ENCODE data around the gene HMCN1.

Gene HMCN1

GRCh38 chr1:186057086-186057485, 322.9 kb downstream of the HMCN1 start:
- no peak for DNase-seq (ENCODE audit: low spot score)
- TF ChIP-seq CTCF (IDR thresholded peaks at IDR 0.05; ENCODE audit: borderline replicate concordance, control extremely low read depth, extremely low read depth, insufficient read depth, missing control alignments) = no peak
- in situ Hi-C loops (cut with MboI; ENCODE audit: low sequenced_read_pairs, unreplicated experiment) = no loop called here

GRCh38 chr1:186059311-186059710, 325.1 kb downstream of the HMCN1 start:
- in situ Hi-C loops (cut with MboI; ENCODE audit: low sequenced_read_pairs, unreplicated experiment) = no loop called here
- no peak for TF ChIP-seq CTCF (IDR thresholded peaks at IDR 0.05; ENCODE audit: borderline replicate concordance, control extremely low read depth, extremely low read depth, insufficient read depth, missing control alignments)
- no peak for DNase-seq (ENCODE audit: low spot score)

GRCh38 chr1:186059752-186060151, 325.6 kb downstream of the HMCN1 start:
- DNase-seq (ENCODE audit: low spot score) = no peak
- no peak for TF ChIP-seq CTCF (IDR thresholded peaks at IDR 0.05; ENCODE audit: borderline replicate concordance, control extremely low read depth, extremely low read depth, insufficient read depth, missing control alignments)
- in situ Hi-C loops (cut with MboI; ENCODE audit: low sequenced_read_pairs, unreplicated experiment) = no loop called here

GRCh38 chr1:186060226-186060625, 326.0 kb downstream of the HMCN1 start:
- in situ Hi-C loops (cut with MboI; ENCODE audit: low sequenced_read_pairs, unreplicated experiment) = no loop called here
- DNase-seq (ENCODE audit: low spot score) = no peak
- no peak for TF ChIP-seq CTCF (IDR thresholded peaks at IDR 0.05; ENCODE audit: borderline replicate concordance, control extremely low read depth, extremely low read depth, insufficient read depth, missing control alignments)

DNA sequence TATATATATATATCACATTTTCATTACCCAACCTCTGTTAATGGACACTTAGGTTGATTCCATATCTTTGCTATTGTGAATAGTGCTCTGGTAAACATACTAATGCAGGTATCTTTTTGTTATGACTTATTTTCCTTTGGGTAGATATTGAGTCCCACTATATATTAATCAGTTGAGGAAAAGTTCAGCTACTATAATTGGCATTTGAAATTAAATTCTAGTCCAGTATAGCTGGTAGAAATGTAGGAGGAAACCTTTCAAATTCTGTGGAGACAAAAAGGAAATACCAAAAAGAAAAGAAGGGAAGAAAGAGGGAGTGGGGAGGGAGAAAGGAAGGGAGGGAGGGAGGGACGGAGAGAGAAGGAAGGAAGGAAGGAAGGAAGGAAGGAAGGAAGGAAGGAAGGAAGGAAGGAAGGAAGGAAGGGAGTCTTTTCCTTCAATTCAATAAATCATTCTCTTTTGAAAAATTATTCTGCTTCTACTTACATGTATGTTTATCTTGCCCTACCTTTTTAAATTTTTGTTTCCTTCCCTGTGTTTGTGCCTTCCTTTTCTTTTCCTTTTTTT, 329.0 kb downstream of the HMCN1 start:
- in situ Hi-C loops (cut with MboI; ENCODE audit: low sequenced_read_pairs, unreplicated experiment) = no loop called here
- no peak for DNase-seq (ENCODE audit: low spot score)
- TF ChIP-seq CTCF (IDR thresholded peaks at IDR 0.05; ENCODE audit: borderline replicate concordance, control extremely low read depth, extremely low read depth, insufficient read depth, missing control alignments) = no peak

GRCh38 chr1:186066411-186066810, 332.2 kb downstream of the HMCN1 start:
- in situ Hi-C loops (cut with MboI; ENCODE audit: low sequenced_read_pairs, unreplicated experiment) = no loop called here
- TF ChIP-seq CTCF (IDR thresholded peaks at IDR 0.05; ENCODE audit: borderline replicate concordance, control extremely low read depth, extremely low read depth, insufficient read depth, missing control alignments) = no peak
- no peak for DNase-seq (ENCODE audit: low spot score)

GRCh38 chr1:186073697-186074096, 339.5 kb downstream of the HMCN1 start:
- in situ Hi-C loops (cut with MboI; ENCODE audit: low sequenced_read_pairs, unreplicated experiment) = no loop called here
- no peak for TF ChIP-seq CTCF (IDR thresholded peaks at IDR 0.05; ENCODE audit: borderline replicate concordance, control extremely low read depth, extremely low read depth, insufficient read depth, missing control alignments)
- DNase-seq (ENCODE audit: low spot score) = no peak
